ENCODE measurements around the gene FAM13B.

The FAM13B gene

DNA sequence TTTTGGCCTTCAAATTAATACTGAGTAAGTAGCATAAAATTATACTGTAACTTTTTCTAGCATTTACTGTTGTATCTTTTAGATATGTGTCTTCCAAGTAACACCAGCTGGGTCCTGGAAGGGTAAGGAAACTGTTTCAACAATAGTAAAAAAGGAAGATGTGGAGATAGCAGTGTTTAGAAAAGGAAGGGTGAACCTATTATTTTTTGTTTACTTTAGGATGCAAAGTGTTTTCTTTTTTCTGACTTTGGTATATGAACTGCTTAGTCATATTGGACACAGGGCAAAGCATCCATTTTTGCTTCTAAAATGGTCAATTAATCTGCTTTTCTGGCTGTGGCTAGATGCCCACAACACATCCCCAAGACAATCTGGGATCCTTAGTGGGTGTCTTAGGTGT, 138.3 kb downstream of the FAM13B start:
- no peak for DNase-seq (ENCODE audit: low read depth)

DNA sequence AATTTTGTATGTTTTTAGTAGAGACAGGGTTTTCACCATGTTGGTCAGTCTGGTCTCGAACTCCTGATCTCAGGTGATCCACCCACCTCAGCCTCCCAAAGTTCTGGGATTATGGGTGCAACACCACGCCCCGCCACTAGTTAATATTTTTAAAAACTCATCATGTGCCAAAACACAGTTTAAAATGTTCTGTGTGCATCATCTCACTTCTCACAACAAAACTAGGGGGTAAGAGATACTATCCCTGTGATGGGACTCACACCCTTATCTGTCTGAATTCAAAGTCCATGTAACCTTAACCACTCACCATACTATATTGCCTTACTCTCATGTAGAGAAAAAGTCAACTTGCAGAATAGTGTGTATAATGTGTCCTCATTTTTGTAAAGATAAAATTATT, 141.0 kb downstream of the FAM13B start:
- DNase-seq (ENCODE audit: low read depth), result no peak

DNA sequence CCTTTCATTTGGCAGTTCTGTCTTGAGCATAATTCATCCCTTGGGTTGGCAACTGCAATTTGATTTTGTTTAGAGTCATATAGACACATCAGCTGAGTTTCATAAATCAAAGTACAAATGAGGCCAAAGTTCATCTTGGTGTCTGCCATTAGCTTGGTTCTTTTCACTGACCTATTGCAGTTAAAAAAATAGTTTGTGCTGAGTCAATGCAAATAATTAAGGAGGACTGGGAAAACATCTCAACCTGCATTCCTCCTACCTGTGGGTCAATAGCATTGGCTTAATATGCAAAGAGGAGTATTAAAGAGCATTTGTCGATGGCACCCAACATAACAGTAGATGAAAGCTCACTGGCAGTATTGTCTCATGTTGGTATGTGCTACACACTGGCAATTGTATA, 142.0 kb downstream of the FAM13B start:
- DNase-seq (ENCODE audit: low read depth), result no peak

DNA sequence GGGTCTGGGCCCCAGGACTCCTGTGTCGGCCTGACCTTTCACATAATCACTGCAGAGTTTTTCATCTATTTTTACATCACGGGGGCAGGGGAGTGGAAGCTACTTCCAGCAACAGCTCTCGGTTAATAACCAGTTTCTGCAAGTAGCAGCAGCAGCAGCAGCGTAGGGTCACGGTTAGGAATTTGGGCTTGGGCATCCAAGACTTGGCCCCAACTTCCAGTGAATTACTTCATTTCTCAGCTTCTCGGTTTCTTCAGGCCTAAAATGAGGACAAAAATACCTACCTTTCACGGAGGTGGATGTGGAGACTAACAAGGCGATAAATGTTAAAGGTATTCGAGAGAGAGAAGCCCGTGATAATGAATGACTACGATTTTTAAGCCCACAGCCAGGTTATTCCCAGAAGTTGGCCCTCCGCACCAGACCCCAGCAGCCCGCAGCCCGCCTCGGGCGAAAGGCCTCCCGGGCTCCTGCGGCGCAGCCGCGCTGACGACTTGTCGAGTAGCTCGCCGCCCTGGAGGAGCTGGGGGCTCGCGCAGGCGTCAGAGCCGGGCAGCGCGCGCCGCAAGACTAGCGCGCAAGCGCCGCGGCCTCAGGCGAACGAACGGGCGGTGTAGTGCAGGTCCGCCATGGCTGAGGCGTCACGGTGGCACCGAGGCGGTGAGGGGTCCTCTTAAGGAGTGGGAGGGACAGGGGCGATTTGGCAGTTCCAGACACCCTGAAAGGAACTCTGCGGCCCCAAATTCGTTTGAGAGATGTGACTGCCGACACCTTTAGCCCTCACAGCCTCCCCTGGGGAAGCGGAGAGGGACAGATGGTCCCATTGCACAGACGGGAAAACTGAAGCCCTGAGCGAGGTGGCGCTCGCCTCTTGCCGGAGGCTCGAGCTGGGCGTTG, 143.8 kb downstream of the FAM13B start, which contains the start of gene PKD2L2:
PKD2L2 (plus strand) TSS at position 595 of the 897 bp plus-strand sequence; CDS start at position 630, 35 bp downstream.
- peak; percentile 68 for DNase-seq (ENCODE audit: low read depth)

DNA sequence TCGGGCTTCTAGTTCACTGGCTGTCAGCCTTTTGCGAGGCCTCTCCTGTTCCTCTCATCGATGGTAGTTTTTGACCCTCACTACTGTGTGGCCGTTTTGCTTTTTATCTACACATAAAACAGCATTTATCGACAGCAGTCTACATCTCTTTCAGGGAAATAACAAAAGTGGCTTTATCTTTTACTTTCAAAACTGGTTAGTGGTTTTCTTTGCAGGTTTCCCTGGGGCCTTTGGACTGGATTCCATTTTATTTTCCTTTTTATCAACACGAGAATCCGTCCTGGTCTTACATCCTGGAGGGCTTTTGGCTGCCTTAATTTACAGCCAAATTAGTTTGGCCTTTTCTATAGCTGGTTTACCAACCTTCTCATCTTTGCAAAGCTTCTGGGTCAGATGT, 144.4 kb downstream of the FAM13B start:
- no peak for DNase-seq (ENCODE audit: low read depth)
